Eye (tissue), 1 donor: ENCODE results near the gene PCSK2.

ENCODE experiments used
- DNase-seq: peaks from one replicate; pipeline ENCODE4 v3.0.0-alpha.2; 2015

PCSK2 gene

DNA sequence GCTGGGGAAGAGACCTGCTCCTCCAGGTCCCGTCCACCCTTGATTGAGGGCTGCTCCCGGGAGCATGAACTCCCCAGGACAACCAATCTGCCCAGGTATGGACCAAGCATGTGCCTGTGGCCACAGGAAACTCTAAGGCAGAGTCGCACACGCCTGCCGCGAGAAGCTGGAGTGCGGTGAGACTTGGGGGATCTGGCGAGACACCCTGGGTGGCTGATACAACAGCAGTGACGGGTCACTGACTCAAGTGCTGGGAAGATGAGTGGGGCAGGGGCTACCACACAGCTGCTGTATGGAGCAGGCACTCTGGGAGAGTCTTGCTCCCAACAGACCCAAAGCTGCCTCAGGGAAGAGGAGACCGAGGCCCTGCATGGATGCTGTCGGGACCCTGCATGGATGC is 264.2 kb downstream of the PCSK2 start:
- DNase-seq, result no peak

DNA sequence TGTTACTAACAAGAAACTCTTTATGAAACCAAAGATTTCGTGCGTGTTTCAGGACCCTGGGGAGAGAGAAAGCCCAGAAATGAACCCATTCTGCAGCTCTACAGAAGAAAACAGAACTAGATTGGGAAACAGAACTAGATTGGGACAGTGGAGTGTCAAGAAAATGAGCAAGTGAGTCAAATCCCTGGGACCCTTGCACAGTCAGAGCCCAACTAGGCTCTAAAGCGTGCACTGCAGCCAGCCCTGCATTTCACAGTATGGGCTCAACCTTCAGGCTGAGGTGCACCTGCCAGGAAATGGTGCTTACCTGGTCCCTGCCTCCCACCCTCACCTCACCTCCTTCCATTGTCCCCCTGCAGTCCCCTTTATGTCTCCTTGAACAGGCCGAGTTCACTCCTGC is 264.6 kb downstream of the PCSK2 start:
- no peak for DNase-seq

DNA sequence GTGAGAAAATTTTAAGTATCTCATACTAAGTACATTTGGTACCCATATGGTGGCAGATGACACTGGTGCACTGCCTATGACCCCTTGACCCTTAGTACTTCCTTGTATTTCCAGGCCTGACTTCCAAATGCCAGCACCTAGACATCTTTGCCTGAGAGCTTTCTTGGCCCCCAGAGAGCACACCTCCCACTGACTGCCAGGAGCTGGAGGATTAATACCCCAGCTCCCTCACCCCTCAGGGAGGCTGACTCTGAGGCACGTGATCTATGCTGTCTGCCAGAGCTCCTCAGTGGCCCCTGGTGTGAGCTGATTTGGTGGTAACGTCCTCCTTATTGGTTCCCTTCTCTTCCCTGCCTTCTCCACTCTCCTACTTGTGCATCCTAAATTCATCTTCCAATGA is 266.3 kb downstream of the PCSK2 start:
- no peak for DNase-seq

DNA sequence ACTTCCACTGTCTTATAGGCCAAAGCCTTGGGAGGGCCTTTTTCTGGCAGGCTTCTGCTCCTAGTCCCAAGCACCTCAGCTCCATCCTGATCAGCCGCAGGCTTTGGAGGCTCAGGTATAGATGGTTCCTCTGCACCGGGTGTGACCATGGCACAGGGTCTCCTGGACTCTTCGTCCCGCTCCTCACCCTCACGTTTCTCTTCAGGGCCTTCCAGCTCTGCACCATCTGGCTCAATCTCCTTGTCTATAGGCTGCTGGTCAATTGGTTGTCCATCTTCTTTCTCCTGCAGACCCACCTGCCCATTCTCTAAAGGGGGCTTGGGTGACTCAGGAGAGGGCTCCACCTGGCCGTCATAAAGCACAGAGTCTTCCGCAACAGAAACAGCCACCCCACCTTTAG is 267.4 kb downstream of the PCSK2 start:
- no peak for DNase-seq

DNA sequence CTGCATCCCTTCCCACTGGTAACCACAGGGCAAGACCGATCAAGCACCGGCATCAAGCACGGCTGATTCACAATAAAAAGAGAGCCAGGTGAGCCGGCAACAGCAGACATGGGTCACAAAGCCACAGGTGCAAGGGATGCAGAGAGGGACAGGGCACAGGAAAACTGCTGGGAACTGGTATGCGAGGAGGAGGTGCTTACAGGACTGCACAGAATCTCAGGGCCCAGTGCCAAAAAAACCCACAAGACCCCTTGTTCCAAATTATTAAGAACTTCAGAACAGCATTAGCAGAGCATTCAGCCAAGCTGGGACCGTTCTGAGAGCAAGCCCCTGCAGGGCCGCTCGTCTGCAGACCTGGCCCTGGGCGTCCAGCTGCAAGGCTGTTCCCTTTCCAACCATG is 269.0 kb downstream of the PCSK2 start:
- no peak for DNase-seq

DNA sequence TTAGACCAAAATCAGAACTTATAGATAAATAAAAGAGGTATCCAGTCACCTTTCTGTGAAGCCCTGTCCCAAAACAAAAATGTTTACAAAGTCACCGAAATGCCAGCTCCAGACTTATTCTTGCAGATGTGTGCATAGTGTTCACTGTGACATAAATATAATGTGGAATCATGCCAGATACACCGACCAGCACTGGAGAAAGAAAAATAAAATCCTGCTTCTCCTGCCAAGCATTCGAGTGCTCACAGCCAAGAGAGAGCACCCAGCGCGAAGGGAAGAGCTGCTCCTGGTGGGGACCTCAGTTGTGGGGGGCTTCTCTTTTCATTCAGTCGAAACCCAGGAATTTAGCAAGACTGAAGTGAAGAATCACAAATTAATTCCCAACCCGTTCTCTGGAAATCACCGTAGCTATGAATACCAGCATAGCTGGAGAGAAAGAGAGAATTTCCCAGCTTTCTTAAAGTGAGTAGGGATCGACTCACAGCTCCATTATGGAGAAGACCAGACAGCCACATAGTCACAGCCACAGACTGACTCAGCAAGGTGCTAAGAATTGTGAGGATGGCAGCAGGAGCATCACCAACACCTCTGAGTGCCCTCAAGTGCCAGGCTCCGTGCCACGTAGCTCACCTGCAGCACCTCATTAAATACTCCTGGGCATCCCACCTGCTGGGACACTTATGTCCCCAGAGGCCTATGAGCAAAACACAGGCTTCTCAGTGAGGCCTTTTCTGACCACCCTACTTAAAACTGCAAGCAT is 271.2 kb downstream of the PCSK2 start:
- no peak for DNase-seq

DNA sequence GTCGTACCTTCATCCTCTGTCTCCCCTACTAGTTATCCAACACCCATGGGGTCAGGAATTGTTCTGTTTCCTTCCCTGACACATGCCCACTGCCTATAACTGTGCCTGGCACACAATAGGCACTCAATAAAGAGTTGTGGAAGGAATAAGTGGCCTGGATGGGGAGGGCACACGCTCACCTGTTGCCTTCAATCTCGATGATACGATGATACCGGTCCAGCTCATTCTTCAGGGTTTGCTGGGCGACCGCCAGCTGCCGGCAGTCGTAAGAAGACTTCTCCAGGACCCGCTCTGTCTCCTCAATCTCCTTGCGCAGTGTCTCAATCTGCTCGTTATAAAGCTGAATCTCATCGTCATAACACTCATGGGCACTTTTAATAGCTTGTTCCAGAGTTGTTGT is 271.8 kb downstream of the PCSK2 start:
- no peak for DNase-seq

DNA sequence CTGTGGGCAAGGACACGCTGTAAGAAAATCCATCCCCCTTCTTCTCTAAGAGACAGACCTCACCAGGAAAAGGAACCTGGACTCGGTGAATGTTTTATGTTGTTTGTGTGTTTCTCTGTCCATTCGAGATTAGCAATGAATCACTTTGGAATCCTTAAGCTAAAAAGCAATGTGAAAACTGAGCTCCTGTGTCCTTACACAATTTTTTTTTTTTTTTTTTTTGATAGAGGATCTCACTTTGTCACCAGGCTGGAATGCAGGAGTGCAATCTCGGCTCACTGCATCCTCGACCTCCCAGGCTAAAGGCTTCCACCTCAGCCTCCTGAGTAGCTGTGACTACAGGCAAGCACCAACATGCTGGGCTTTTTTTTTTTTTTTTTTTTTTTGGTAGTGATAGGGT is 272.2 kb downstream of the PCSK2 start:
- DNase-seq, result no peak

DNA sequence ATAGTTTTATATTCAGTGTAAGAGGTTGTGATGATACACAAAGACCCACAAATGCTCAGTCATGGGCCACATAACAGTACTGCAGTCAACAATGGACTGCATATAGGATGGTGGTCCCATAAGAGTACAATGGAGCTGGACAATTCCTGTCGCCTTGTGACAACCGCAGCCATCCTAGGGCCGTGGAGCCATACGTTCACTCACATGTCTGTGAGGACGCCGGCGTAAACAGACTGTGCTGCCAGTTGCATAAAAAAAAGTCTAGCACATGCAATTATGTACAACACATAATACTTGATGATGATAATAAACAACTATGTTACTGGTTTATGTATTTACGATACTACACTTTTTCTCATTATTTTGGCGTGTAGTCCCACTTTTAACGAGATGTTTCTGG is 273.4 kb downstream of the PCSK2 start:
- no peak for DNase-seq

DNA sequence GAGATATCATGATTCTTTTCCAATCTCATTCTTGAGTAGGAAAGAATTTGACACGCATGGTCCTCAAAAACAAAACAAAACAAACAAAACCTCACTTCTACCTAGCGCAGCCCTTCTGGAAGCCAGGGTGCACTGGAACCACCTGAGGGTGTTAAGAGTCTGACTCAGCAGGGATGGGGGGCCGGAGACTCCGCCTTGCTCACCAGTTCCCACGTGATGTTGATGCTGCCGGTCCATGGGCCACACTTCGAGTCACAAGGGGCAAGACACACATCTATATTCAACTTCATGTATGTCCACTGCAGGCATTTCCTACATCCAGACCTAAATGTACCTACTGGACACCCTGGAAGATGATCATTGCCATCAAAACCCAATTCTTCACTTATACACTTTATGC is 274.0 kb downstream of the PCSK2 start:
- no peak for DNase-seq

DNA sequence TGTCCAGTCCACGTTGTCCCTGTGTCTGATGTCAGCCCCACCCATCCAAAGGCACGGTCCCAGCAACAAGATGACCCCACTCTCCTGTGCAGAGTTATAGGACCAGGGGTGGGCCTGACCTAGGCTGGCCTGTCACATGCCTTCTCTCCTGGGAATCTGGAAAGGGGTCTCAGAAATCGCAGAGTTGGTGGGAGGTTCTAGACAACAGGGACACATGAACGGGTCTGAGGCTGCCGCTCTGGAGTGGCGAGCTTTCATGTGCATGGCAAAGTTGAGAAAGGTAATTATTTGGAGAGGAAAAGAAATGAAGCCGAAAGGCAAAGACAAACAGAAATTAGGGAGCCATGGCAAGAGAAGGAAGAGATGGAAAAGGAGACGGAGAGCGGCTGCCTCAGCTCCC is 274.9 kb downstream of the PCSK2 start:
- DNase-seq, result no peak

DNA sequence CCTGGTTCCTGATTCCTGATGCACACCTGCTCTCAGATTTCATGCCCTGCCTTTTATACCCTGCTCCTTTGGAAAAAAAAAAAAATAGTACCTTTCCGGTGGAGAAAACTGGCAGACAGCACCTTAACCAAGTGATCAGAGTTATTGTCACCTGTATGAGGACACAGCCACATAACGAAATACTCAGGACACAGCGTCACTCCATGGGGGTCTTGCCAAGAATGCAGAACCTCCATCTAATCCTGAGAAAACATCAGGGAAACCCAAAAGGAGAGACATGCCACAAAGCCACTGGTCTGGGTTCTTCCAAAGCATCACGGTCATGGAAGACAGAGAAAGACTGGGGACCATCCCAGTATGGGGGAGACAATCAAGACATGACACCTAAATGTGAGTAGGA is 275.3 kb downstream of the PCSK2 start:
- no peak for DNase-seq

DNA sequence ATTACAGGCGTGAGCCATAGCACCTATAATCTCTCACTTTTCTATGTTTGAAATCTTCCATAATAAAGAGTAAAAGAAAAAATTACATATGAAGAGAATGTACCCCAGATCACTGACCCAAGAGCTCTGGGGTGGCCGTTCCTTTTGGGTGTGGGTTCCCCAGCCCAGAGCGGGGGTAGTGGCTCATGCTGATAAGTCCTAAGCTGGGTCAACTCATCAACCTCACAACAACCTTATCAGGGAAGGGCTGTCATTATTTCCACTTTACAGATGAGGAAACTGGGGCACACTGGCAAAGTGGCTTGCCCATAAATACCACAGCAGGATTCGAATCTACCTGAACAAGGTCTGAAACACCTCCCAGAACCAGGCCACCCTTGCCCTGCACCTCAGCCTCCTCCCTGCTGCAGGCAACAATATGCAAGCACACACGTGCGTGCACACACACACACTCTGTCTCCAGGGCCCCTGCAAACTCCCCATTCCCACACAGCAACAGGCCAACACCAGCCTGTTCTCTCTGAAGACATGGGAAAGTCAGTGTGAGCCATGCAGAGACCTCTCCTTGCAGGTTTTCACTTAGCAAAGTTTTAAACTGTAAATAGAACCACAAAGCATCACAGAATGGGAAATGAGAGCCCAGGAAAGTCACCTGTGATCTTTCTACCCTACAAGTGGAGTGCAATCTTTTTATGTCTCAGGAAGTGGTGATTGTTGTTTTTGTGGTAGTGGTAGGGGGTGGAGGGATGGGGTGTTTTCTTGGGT is 276.6 kb downstream of the PCSK2 start:
- DNase-seq, result no peak

DNA sequence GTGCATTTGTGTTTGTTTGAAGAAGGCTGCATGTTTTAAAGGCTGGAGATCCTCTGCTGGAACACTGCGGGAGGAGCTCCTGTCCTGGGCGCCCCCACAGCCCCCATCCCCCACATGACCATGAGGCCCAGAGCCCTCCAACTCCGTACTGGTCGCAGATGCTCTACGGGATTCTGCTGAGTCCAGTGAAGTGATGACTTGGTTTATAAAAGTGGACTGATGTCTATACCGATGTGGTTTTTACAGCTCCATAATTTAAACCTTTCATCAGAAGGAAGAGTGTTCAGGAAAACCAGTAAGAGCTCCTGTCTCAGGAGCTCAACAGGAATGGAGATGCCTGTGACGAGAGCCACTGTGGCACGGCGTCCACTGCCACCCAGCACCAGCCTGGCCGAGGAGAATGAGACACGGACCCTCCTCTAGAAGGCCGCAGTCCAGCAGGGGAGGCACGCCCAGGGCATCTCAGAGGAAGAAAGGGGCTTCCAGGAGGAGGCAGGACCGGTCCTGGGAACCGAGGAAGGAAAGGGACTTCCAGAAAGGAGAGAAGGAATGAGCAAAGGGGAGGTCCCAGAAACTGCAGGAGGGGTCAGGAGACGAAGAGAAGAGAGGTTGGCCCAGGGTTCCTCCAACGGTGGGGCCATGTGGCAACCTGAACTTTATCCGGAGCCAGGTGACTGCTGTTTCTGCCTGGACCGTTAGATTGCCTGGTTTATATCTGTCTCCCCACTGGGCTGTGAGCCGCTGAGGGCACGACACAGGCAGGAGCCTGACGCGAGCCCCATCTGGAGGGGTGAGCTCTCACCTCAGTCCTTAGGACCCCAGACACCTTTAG is 277.4 kb downstream of the PCSK2 start:
- no peak for DNase-seq

DNA sequence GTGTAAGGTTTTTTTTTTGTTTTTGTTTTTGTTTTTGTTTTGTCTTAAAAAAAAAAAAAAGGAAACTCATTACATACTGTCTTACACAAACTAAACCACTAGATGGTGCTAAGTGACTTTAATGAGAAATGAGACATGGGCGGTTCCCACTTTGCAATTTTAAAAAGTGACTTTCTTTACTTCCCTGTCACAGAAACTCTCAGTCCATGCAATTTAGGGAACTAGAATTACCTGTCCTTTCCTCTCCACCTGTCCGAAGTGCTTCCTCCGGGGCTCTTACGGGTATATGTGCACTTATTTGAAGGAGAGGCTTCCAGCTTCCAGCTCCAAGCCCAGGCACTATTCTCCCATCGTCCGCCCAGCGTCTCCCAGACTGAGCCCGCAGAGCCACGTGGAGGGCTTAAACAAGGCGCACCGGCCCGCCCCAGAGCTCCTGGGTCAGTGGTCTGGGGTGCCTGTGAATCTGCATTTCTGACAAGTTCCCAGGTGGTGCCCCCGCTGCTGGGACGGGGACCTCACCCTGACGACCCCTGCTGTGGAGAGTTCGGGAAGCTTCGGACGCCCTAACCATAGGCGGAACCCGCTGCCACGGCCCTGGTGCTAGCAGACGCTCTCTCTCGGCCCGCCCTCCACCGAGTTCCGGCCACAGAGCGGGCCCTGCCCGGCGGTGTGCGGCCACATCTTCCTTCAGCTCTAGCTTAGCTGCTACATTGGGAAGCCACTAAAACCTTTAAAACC is 278.2 kb downstream of the PCSK2 start:
- peak; percentile 85 for DNase-seq

DNA sequence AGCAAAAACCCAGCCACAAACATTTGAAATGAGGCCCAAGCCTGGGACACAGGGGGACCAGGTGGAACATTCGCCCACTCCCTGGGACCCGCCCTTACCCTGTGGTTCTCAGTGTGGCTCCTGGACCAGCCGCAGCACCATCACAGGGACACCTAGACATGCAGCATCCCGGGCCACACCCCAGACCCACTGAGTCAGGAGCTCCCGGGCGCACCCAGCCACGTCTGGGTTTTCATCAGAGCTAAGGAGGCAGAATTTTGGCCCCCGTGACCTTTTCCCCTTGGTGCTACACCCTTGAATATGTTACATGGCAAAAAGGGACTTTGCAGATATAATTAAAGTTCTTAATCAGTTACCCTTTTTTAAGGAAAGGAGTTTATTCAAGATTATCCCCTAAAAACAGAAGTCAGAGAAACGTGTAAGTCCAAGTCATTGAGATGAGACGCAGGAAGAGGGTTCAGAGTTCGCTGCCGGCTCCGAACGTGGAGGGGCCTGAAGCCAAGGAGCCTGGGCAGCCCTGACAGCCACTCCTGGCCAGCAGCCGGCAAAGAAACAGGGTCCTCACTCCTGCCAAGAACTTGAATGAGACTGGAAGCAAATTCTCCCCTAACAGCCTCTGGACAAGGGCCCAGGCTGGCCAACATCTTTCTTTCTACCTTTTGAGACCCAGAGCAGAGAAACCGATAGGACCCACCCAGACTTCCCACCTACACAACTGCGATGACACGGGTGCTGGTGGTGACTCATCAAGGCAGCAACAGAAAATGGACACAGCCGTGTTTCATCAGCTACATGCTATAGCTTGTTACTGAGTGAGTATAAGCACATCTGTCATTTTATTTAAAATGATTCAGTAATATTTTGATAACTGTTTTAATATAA is 279.0 kb downstream of the PCSK2 start:
- DNase-seq, result no peak

DNA sequence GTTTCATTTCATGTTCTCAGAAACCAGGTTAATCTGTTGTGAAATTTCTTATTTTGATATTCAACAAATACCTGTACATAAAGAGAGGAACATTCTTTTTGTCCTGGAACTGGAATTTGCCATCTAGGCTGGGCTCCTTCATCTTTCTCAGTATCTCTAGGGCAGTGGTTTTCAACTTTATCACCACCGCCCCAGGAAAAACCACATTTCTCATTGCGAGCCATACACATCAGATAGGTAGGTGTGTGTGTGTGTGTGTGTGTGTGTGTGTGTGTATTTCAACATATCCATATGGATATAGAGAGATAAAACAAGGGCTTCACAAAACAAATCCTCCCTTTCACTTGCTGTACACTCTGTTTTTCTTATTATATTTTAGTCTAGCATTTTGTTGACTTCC is 280.2 kb downstream of the PCSK2 start:
- DNase-seq, result no peak

DNA sequence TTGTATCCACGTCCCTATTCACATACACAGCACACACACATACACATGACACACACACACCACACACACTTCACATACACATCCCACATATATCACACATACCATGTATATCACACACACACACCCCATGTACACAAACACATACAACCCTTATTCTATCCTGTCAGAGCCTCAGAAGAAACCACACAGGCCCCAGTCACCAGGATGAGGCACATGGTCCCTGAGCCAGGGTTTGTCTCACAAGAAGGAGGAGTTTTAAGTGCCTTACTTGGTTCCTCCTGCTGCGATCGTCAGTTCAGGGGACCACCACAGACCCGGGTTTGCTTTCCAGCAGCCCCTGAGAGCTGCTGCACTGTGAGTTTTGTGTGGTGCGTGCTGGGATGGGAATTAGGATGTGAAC is 280.7 kb downstream of the PCSK2 start:
- DNase-seq, result no peak

DNA sequence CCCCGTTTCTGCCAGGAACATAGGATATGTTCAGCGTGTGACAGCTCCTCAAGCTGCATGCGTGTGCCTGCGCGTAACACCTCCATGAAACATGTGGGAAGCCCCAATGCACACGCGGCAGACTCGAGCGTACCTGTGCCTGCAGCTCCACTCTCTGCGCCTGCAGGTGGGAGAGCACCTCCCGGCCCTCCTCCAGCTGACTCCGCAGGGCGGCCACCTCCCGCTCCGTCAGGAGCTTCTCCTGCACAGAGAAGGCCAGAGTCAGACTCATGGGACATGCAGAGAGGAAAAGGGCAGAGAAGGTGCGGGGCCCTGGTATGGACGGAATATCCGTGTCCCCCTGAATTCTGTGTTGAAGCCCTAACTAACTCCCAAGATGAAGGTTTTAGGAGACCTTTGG is 281.9 kb downstream of the PCSK2 start:
- no peak for DNase-seq

DNA sequence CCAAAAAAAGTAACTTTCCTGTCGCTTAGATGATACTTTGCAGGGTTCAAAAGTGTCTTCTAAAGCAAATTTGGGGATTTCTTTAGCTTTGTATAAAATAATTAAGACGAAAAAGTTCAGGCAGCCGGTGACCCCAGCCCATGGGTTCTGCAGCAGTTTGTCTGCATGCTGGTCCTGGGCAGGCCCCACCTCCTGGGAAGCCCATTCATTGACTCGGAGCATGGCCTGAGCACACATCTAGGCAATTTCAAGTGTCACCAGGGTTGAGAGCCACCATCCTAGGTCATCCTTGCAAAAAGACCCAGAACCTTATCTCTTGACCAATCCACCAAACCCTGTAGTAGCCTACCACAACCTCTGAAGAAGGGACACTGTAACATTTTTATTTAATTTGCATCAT is 283.7 kb downstream of the PCSK2 start:
- DNase-seq, result no peak

DNA sequence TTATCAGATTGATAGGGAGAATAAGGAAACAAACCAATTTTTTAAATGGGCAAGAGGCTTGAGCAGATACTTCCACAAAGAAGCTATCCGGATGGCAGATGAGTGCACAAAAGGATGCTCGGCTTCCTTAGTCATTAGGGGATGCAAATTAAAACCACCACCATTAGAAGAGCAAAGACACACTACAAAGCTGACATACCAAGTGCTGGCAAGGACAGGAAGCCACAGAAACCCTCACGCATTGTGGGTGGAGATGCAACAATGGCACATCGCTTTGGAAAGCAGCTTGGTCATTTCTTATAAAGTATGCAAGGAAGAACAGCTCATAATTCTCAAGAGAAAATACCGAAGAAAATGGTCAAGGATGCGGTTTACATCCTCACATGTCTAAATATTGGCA is 284.6 kb downstream of the PCSK2 start:
- DNase-seq, result no peak

DNA sequence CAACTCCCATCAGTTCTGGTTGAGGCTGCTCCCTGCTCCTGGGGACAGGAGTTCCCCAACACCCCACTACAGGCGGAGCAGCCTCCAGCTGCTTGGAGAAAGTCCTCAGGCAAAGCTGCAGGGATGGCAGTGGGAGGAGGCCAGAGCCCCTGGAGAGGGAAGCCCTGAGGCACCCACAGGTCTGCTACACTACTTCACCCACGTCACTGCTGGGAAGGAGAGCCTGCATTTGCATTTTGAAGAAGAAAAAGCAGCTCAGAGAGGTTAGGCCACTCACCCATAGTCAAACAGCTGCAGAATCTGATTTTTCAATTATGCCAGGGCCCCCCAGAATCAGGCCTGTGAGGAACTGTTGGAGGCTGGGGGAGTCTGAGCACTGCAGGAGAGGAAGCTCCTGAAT is 287.1 kb downstream of the PCSK2 start:
- DNase-seq, result no peak
